Femur (tissue), 1 donor: ENCODE results near the gene CD1E.
"Not testable (repeated sequence)": the region's sequence is repeated elsewhere in the genome, so short reads cannot be mapped to it uniquely, and the experiment has no call there.

Experiments
- DNase-seq: peaks from one replicate; pipeline ENCODE4 v3.0.0-alpha.2; 2017

Gene CD1E

DNA sequence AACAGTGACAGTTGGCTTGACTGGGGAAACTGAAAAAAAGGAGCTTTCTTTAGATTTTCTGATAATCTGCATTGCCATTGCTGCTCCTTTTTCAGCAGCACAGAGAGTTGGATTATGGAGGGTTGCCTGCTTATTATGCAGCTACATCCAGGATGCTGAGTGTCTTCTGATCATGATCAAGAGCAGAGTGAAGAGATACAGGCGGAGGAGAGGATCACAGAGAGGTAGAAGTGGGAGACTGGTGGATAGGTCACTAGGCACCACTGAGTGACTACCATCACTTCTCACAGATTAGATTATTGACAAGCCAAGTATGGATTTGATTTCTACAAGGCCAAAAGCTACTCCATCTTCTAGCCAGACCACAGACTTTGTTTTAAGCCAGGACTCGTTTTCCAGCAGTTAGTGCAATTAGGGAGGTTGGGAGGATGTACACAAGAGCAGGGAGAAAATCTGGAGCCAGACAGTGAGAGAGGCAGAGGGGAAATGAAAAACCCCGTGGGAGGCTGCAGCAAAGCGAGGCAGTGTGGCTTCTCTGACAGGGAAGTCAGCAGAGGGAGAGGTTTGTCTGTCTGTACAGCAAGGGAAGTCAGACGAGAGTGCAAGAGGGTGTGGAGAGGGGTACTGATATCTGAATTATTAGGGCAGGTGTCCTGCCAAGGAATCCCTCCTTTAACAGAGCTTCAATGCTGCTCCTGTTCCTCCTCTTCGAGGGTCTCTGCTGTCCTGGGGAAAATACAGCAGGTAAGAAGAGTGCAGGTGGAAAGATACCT is at the start of gene CD1E:
CD1E (plus strand) TSS at position 592 of the 773 bp plus-strand sequence; CDS start at position 687, 95 bp downstream.
- DNase-seq, result no peak

DNA sequence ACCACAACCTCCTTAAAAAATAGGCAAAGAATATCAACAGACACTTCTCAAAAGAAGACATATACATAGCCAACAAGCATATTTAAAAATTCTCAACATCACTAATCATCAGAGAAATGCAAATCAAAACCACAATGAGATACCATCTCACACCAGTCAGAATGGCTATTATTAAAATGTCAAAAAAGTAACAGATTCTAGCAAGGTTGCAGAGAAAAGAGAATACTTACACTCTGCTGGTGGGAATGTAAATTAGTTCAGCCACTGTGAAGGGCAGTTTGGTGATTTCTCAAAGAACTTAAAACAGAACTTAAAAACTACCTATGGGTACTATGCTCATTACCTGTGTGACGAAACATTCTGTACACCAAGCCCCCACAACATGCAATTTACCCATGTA is 43.1 kb upstream of the CD1E start:
- no peak for DNase-seq

DNA sequence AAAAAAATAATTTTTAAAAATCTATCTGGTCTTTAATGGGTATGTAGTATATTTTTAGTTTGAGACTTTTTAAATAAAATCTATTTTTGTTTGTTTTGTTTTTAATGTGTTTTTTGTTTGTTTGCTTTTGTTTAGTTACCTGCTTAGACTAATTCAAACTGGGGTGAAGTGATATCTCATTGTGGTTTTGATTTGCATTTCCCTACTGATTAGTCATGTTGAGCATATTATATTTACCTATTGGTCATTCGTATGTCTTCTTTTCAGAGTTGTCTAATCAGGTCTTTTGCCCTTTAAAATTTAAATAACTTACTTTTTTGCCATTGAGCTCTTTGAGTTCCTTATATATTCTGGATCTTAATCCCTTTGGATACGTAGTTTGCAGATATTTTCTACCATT is 42.6 kb upstream of the CD1E start:
- no peak for DNase-seq

DNA sequence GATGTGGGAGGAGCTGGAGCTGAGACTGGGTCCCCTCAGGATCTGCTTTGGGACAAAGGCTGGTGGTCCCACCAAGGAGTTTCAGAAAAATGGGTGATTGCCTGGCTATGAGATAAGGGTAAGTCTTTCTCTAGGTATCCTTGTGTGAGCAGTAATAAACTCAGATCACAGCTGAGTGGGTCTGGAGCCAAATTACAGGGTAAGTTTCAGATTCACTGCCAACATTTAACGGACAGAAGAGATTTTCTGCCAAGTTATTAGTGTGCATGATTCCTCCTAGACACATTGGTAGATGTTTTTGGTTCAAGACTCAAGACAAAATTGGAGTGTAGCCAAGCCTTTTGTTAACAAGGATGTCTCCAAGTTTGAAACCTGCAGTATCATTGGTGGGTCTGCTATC is 29.8 kb upstream of the CD1E start:
- no peak for DNase-seq

DNA sequence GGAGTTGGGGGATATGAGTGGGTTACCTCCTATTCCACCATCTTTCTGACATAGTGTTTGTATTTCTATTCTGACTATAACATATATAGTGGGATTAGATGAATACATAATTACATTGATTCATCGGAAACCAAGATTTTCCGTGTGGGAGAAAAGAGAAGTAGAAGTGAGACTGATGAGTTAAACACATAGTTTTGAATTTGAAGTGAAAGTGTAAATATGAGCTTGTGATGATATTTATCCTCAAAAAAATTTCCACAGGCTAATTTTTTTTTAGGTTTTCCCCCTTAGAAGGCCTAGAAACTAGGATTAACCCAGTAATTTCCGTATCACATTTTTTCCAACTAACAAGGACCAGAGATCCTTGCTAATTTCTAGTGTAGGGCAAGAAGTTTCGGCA is 29.3 kb upstream of the CD1E start:
- DNase-seq, result no peak

DNA sequence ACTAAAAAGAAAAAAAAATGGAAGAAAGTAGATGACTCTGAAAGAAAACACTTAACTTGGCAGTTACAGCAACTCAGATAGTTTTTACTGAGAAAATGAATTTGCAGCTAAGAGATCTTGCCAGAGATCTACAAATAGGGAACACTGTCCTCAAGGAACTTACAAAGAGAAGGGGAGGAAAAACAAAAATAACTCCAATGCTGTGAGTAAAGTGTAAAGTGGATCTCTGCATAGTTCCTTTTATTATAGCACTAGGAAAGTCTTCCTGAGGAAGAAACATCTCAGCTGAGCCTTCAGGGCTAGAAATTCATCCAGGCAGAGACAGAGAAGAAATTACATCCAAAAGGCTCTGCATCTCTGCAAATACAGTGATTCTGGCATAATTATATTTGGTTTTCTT is 26.2 kb upstream of the CD1E start:
- no peak for DNase-seq

DNA sequence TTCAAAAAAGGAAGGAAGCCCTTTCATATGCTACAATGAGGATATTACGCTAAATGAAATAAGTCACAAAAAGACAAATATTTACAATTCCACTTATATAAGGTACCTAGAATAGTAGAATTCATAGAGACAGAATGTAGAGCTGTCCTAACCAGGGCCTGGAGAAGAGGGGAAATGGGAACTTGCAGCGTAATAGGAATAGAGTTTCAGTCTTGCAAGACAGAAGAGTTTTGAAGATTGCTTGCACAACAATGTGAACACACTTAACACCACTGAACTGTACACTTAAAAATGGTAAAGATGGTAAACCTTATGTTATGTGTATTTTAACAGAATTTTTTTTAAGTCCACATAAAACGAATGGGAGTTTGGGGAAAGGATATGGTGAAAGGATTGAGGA is 25.3 kb upstream of the CD1E start:
- no peak for DNase-seq

DNA sequence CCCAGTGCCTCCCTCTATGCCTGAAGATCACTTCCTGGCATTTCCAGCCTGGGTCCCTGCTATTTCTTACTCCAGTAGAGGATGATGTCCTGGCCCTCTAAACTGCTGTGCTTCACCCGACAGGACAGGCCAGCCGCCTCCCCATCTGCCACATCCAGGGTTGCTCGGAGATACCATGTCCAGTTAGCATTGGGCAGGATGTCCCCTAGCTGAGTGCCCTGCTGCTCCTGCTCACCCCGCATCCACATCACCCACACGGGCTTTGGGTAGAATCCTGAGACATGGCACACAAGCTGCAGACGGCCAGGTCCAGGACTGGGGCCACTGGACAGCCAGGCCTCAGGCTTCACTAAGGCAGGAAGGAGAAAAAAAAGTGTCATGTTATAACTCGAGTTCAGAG is 24.4 kb upstream of the CD1E start:
- no peak for DNase-seq

DNA sequence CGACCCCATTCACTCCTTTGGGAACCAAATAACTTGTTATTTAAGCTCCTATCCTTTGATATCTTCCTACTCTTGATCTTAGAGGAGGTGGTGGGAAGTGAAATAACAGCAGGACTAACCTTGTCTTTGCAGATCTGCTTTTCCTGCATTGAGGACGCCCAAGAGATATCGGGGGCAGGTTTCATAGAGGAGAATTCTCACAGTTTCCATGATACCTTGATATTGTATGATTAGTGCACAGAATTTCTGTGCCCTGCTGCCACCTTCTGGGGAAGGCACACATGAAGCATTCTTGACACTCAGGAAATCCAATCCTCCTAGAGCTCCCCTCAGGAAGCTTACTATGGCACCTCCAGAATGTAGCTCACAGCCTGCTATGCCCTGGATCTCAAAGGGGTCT is 24.0 kb upstream of the CD1E start:
- DNase-seq, result no peak

DNA sequence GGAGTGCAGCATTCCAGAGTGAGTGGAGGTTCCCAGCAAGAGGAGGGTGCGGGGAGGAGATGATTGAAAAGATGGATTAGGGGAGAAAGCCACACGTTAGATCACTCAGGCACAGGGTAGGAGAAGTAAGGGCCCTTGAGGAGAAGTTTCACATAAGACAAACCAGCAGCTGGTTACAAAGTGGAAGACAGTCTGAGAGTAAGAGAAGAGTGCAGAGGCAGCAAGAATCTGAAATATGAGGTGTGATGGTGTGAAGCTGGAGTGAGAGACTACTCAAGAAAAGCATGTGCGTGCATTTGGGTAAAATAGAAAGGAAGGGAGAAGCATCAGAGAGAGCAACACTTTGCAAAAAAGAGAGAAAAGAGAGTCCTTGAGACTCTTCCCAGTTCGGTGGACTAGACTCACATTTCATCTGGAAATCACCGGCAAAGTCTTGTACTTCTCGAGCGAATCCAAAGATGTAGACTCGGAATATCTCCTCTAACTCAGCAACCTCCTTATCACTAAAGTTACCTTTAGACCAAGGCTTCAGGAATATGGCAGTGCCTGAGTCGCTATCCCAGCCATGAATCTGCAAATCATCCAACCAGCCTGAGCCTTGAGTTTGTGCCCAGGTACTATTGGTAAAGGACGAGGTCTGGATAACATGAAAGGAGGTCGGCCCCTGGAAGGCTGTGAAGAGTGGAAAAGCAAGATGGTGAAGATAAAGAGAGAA is 23.1 kb upstream of the CD1E start:
- DNase-seq, result no peak

DNA sequence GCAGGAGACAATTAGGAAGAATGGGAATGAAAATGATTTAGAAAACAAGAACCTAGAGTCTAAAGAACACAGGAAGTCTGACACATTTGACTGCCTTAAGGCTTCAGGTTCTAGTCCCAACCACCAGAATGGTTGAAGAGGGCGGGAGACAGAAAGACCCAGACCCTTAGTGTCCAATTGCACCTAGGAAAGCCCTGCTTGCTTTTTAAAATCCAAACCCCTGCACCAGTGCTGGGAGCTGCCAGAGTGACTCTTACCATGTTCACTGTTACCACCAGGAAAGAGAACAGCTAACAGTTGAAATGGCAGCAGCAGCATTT is 22.6 kb upstream of the CD1E start:
- DNase-seq, result no peak

DNA sequence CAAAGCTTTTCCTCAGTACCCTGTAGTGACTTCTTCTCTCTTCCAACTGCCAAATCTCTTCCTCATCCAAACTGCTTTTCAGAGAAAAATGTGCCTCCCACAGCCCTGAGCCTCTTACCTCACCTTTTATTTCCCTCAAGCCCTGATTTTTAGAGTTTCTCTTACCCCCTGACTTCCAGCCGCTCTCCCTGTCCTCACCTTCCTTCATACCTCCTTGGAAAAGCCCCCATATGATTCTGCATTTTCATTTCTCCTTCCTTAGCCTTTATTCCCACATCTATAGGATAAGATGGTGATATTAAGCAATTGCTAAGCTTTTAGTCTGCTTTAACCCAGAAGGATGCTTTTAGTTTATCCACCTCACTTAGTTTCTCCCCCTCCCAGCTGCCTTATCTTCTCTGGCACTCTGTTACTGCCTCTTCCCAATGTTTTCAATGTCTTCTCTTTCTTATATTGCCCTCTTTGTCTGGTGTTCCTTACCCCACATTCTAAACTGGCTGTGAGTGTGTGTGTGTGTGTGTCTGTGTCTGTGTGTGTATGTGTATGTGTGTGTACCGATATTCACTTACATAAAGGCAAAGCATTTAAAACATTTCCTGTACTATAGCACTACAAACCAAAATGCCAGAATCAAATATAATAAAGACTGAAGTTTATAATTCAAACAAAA is 22.1 kb upstream of the CD1E start, which contains the start of gene CD1B:
CD1B (minus strand) TSS at position 51 of the 670 bp plus-strand sequence. CDS start 108 bp downstream, outside the sequence.
- no peak for DNase-seq

DNA sequence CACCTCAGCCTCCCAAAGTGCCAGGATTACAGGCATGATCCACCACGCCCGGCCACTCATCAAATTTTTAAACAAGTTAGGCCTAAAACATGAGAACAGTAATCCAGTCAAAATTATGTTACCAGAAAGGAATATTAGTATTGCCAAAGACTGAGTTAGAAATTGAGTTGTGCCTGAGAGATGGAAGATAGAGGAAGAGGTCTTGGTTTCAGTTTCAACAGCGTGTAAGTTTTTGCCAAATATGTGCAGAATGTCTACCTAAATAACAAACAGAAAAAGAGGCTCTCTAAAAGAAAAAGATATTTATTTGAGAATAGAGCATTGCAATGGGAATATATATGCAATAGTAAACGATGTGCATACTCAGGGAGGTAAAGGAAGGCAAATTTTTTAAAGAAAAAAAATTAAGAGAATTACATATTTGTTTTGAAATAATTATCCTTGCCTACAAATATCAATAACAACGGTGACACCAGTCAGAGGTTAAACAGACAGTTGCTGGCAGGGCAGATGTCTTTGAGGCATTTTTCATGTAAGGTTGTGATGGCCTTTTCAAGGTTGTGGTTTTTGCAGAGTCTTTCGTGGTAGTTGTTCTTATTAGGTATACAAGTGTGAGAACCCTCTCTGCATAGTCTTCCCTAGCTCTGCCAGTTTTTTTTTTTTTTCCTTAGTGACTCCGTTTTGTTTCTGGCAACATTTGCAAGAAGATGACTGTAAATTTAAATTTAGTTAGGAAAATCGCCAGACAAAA is 20.1 kb upstream of the CD1E start:
- DNase-seq, result no peak

DNA sequence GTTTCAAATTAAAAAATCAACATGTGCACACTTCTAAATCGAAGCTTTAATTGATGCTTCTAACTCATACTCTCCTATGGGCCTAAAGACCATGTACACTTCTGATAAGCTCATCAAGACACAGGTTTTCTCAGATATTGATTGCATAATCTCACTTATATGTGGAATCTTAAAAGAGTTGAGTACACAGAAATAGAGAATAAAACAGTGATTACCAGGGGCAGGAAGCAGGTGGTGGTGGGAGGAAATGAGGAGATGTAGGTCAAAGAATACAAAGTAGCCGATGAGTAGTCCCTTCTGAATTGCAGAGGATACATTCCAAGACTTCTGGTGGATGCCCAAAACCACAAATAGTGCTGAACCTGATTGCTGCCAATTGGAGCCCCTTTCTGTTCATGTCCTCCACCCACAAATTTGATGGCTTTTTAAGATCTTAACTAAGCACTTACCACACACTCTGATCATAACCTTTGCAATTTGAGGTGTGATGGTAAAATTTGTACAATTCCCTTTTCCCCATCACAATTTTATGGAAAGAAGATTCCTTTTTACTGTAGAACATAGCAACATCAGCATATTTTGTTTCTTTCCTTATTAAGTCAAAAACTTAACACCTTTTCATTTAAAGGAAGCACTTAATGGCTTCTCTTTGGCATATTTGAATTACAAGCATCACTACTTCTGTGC is 19.0 kb upstream of the CD1E start:
- DNase-seq, result no peak

DNA sequence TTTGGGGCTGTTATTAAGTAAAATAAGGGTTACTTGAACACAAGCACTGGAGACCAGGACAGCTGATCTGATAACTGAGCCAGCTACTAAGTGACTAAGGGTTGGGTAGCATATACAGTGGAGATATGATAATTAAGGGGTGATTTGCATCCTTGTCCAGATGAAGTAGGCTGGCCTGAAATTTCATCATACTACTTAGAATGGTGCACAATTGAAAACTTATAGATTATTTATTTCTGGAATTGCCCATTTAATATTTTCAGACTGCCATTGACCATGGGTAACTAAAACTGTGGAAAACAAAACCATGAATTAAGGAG is 18.5 kb upstream of the CD1E start:
- DNase-seq, result no peak

DNA sequence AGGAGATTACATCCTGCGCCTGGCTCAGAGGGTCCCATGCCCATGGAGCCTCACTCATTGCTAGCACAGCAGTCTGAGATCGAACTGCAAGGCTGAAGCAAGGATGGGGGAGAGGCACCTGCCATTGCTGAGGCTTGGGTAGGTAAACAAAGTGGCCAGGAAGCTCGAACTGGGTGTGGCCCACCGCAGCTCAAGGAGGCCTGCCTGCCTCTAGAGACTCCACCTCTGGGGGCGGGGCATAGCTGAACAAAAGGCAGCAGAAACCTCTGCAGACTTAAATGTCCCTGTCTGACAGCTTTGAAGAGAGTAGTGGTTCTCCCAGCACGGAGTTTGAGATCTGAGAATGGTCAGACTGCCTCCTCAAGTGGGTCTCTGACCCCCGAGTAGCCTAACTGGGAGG is 17.3 kb upstream of the CD1E start:
- not testable (repeated sequence) for DNase-seq

DNA sequence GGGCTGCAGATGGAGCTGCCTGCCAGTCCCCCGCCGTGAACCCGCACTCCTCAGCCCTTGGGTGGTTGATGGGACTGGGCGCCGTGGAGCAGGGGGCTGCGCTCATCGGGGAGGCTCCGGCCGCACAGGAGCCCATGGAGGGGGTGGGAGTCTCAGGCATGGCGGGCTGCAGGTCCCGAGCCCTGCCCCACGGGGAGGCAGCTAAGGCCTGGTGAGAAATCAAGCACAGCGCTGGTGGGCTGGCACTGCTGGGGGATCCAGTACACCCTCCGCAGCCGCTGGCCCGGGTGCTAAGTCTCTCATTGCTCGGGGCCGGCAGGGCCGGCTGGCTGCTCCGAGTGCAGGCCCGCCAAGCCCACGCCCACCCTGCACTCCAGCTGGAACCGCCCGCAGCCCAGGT is 4.7 kb upstream of the CD1E start:
- DNase-seq, result not testable (repeated sequence)

DNA sequence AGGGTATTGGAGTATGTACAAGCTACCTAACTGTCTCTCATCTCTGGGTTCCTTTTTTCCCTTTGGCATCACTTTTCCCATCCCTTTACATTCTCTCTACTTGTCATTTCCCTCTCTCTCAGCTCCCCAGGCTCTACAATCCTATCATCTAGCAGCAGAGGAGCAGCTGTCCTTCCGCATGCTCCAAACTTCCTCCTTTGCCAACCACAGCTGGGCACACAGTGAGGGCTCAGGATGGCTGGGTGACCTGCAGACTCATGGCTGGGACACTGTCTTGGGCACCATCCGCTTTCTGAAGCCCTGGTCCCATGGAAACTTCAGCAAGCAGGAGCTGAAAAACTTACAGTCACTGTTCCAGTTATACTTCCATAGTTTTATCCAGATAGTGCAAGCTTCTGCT is 561 bp downstream of the CD1E start:
- DNase-seq, result no peak

DNA sequence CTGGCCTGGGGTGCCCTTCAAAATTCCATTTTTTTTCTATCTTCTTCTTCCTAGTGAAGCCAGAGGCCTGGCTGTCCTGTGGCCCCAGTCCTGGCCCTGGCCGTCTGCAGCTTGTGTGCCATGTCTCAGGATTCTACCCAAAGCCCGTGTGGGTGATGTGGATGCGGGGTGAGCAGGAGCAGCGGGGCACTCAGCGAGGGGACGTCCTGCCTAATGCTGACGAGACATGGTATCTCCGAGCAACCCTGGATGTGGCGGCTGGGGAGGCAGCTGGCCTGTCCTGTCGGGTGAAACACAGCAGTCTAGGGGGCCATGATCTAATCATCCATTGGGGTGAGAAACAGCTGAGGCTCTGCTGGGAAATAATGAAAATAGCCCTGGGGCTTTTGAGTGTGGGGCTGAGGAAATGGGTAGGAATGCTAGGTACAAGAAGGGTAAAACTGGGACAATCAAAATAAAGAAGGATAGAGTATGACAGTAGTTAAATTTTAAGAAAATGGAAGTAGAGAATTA is 2.1 kb downstream of the CD1E start:
- no peak for DNase-seq

DNA sequence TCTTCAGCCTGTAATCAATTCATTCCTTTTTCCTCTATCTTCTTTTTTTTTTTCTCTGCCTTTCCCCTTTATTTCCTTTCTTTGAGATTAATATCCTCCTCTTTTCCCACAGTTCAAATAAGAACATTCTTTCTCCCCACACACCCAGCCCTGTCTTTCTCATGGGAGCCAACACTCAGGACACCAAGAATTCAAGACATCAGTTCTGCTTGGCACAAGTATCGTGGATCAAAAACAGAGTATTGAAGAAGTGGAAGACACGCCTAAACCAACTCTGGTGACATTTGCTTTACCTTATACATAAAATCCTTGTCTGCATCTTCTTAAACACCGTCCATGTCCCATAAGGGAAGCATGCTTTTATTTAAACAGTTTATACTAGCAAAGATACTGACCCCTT is 2.9 kb downstream of the CD1E start:
- DNase-seq, result no peak

DNA sequence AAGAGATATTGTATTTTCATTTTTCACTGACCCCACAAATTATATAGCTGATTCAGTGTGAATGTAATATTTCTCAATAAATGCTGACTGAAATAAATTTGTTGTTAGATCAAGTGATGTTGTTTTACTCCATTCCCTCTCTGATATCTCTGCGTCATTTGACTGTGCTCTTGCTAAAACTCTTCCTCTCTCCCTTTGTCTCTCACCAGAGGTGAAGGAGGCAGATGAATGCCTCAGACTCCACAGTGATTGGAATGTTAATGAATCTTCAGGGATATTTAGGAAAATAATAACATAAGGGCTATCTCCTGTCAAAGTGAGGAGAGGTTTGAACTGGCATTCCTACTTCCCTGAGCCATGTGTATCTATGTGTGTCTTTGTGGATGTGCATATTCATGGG is 3.7 kb downstream of the CD1E start:
- no peak for DNase-seq

DNA sequence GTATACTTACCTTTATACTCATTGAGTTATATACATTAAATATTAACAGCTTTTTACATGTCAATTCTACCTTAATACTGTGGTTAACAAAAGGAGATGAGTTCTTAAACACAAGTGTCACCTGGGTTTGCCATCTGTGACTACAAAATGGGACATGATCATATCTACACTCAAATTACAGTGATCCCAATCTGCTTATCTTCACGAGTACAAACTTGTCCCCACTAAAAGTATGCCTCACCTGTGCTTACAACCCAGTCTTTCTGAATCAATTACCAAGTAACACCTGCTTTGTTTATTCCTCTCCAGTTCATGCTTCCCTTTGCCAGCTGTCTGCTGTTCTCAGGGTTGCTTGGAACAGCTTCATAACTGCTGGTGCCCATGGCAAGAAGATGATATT is 8.8 kb downstream of the CD1E start:
- DNase-seq, result no peak

DNA sequence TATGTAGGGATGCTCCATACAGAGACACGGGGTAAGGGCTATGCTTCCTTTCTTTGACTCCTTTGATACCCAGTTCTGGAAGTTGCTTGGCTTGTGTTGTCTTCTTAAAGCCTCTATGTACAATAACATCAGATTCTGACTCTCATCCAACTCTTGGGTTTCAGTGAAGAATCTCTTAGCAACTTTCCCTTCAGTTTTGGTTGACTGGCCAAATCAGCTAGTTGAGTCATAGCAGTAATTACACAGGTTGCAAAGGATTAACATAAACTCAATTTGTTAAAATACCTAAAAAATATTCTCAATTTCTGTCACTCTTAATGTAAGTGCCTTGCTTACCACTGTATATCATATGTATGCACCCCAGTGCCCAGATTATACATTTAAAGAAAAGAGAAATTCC is 9.2 kb downstream of the CD1E start:
- no peak for DNase-seq
